ENCODE data around the gene L1CAM.

L1CAM gene

DNA sequence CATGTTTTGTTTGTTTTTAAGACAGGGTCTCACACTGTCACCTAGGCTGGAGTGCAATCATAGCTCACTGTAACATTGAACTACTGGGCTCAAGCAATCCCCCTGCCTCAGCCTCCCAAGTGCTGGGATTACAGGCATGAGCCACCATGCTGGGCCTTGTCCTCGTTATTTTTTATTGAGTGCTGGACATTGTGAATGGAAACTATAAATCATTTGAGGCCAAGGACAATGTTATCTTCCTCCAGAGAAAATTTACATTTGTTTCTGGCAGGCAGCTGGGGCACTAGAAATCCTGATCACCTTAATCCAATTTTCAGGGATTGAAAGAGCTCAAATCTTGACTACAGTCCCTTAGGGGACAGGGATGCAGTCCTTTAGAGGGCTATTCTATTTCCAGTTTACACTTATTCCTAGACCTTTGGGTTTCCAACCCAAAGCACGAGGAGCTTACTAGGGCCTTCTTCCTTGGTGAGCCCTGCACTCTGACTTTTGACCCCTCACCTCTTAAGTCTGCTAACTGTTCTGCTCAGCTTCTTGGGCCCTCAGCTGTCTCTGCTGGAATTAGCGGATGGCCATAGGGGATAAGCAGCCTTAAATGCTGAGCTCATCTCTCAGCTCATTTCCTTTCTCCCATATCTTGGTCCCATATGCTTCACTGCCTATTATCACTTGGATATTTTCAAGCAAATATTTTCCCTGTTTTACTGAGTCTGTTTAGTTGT is 32.6 kb downstream of the L1CAM start:
- TF ChIP-seq CTCF (IDR thresholded peaks at IDR 0.05; ENCODE audit: low read depth, low read length) = no peak
- no peak for DNase-seq (ENCODE audit: extremely low read depth, low read depth)

GRCh38 chrX:153851981-153852380 is 34.0 kb downstream of the L1CAM start:
- TF ChIP-seq CTCF (IDR thresholded peaks at IDR 0.05; ENCODE audit: low read depth, low read length) = no peak
- no peak for DNase-seq (ENCODE audit: extremely low read depth, low read depth)

- no peak for DNase-seq (ENCODE audit: extremely low read depth, low read depth)
- TF ChIP-seq CTCF (IDR thresholded peaks at IDR 0.05; ENCODE audit: low read depth, low read length) = no peak
Measured at GRCh38 chrX:153848325-153848724, 37.6 kb downstream of the L1CAM start.

GRCh38 chrX:153845842-153846241 is 40.1 kb downstream of the L1CAM start:
- no peak for TF ChIP-seq CTCF (IDR thresholded peaks at IDR 0.05; ENCODE audit: low read depth, low read length)
- DNase-seq (ENCODE audit: extremely low read depth, low read depth) = no peak

GRCh38 chrX:153845195-153845594 is 40.8 kb downstream of the L1CAM start:
- DNase-seq (ENCODE audit: extremely low read depth, low read depth) = no peak
- TF ChIP-seq CTCF (IDR thresholded peaks at IDR 0.05; ENCODE audit: low read depth, low read length) = no peak

DNA sequence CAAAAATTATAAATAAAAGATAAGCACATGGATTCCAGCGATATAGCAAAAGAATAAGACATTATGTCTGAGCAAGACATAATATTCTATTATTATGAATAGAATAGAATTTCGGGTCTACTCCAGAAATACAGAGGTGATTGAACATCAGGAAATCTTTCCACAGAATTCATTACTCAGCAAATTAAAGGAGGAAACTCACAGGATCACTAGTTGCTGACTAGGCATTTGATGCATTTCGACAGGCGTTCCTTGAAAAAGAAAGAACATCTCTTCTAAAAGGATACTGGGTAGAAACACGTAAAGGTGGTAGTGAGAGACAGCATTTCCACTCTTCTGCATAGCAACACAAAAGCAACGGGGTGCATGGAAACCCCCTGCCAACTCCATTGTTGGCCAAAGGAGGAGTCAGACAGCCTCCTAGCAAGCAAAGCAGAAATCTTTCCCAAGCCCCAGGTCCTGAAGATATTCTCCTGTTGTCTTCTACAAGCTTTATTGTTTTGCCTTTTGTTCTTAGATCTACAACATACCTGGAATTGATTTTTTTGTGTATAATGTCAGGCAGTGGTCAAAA is 41.4 kb downstream of the L1CAM start:
- no peak for DNase-seq (ENCODE audit: extremely low read depth, low read depth)
- TF ChIP-seq CTCF (IDR thresholded peaks at IDR 0.05; ENCODE audit: low read depth, low read length) = no peak

DNA sequence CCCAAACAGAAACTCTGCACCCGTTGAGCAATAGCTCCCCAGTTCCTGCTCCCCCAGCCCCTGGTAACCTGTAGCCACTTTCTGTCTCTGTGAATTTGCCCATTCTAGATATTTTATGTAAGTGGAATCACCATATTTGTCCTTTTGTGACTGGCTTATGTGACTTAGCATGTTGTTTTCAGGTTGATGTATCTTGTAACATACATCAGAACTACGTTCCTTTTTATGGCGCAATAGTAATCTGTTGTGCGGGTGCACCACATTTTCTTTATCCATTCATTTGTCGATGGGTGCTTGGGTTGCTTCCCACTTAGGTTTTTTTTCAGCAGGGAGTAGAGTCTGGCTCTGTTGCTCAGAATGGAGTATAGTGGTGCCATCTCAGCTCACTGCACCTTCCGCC is 49.1 kb downstream of the L1CAM start:
- no peak for DNase-seq (ENCODE audit: extremely low read depth, low read depth)
- no peak for TF ChIP-seq CTCF (IDR thresholded peaks at IDR 0.05; ENCODE audit: low read depth, low read length)

Data from AG09319 (cell line).